PC-9 (cell line): Measurements from ENCODE around the gene MYBPH.

ENCODE experiments used
- EZH2 ChIP-seq: fragments of 200-600 bp; sonication (generic); IDR thresholded peaks from 2 replicates; pipeline ENCODE4 v1.8.0; 2017; ENCODE audit warnings: antibody characterized with exemption, low read depth
- TF ChIP-seq, protein P1 (sequence below): fragments of 200-600 bp; sonication (generic); conservative IDR thresholded peaks from 2 replicates; pipeline ENCODE4 v1.6.1; 2017; ENCODE audit warnings: mixed run types, antibody characterized with exemption, mild to moderate bottlenecking, moderate library complexity

DNA sequence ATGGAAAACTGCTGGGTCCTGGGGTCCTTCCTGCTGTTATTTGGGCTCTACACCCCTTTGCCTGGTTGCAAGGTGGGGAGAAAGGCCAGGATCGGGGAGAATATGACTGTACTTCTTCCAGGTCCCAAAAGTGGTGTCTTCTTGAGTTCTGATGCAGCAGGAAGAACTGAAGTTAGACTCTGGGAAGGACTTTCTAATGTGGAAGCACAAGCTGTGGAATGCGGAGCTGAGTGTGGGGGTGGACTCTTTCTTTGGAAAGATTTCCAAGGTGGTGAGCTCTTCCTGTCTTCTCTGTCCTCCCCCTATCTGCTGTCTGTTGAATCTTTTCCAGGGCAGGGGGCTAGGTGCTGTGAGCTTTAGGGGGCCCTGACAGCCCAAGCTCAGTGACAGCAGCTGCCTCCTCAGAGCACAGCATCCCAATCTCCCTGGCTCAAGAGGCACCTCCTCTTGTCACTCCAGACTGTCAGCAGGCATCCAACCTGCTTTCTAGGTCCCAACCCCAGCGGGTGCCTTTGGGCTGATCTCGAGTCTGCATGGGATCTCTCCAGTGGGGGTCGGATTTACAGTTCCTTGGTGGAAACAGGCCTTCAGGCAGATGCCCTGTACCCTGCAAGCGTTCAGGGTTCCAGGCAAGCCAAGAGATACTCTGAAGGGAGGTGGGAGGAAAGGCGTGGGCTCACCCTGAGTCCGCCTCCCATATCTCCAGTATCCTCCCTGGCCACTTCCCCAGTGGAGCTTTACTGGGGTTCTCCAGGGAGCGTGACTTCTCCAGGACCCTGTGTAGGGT is 24.9 kb downstream of the MYBPH start:
- TF ChIP-seq, protein P1, sequence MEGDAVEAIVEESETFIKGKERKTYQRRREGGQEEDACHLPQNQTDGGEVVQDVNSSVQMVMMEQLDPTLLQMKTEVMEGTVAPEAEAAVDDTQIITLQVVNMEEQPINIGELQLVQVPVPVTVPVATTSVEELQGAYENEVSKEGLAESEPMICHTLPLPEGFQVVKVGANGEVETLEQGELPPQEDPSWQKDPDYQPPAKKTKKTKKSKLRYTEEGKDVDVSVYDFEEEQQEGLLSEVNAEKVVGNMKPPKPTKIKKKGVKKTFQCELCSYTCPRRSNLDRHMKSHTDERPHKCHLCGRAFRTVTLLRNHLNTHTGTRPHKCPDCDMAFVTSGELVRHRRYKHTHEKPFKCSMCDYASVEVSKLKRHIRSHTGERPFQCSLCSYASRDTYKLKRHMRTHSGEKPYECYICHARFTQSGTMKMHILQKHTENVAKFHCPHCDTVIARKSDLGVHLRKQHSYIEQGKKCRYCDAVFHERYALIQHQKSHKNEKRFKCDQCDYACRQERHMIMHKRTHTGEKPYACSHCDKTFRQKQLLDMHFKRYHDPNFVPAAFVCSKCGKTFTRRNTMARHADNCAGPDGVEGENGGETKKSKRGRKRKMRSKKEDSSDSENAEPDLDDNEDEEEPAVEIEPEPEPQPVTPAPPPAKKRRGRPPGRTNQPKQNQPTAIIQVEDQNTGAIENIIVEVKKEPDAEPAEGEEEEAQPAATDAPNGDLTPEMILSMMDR = no peak
- no peak for TF ChIP-seq EZH2
